Activated T-cell treated with anti-CD3 and anti-CD28 coated beads for 48 hours (primary cell): Measurements from ENCODE around the gene PTPN20.
A peak's percentile ranks its signal among the peaks of the same experiment; 100 is the strongest.

Source experiments
- DNase-seq: peaks from one replicate; pipeline ENCODE4 v3.0.0-alpha.2; 2020; ENCODE audit warnings: low read depth

PTPN20 gene

GRCh38 chr10:47021850-47022249 lies 110.6 kb downstream of the PTPN20 start:
- DNase-seq = no peak

GRCh38 chr10:47022311-47023131 lies 111.3 kb downstream of the PTPN20 start:
- no peak for DNase-seq

GRCh38 chr10:47023237-47024045 lies 112.2 kb downstream of the PTPN20 start:
- no peak for DNase-seq

- DNase-seq = no peak
These were observed 112.8 kb downstream of the PTPN20 start for GRCh38 chr10:47024046-47024322.

GRCh38 chr10:47024399-47025252 lies 113.4 kb downstream of the PTPN20 start:
- DNase-seq = peak; percentile 63

- no peak for DNase-seq
These were observed 114.0 kb downstream of the PTPN20 start for GRCh38 chr10:47025253-47025539.

GRCh38 chr10:47025540-47026300 lies 114.5 kb downstream of the PTPN20 start:
- DNase-seq = no peak

GRCh38 chr10:47026301-47027107 lies 115.3 kb downstream of the PTPN20 start:
- DNase-seq = no peak

GRCh38 chr10:47027108-47027783 lies 116.0 kb downstream of the PTPN20 start:
- no peak for DNase-seq

- DNase-seq = no peak
These were observed 116.6 kb downstream of the PTPN20 start for GRCh38 chr10:47027784-47028260.

GRCh38 chr10:47028466-47028865 lies 117.2 kb downstream of the PTPN20 start:
- no peak for DNase-seq

- DNase-seq = no peak
These were observed 118.2 kb downstream of the PTPN20 start for GRCh38 chr10:47029181-47030009.

GRCh38 chr10:47030191-47030703 lies 119.0 kb downstream of the PTPN20 start:
- no peak for DNase-seq

- DNase-seq = no peak
These were observed 120.1 kb downstream of the PTPN20 start for GRCh38 chr10:47031211-47031900.

- no peak for DNase-seq
These were observed 120.8 kb downstream of the PTPN20 start for GRCh38 chr10:47031901-47032465.

GRCh38 chr10:47033081-47033480 lies 121.9 kb downstream of the PTPN20 start:
- DNase-seq = no peak

- no peak for DNase-seq
These were observed 122.5 kb downstream of the PTPN20 start for GRCh38 chr10:47033541-47034270.
